ENCODE data around the gene ZNHIT6.

DNA sequence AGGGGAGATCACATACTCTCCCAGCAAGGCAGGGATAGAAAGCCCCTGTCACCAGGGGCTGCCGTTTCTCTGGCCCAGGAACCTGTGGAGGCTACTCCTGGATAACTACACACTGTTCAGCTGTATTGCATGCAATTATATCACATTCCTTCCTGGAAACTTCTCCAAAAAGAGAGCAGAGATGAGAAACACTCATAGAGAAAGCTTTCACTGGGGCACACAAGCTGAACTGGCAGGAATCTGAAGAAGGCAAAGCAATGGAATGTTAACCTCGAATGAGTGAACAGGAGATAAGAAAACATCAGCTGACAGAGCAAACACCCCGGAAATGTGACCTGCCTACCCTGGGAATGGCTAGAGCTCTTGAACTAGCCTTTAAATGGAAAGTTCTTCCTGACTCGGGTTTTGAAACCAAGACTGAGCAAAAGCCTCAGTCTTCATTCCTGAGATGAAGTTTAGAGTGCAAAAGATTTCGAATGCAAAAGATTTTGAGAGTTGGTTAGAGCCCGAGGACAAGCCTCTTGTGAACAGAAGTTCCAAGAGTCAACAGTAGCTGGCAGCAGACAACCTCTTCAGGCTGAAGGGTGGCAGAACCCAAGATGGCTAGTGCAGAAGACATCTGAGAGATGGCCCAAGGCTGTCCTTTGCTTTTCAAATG, 95.4 kb downstream of the ZNHIT6 start:
- TF ChIP-seq JUND (IDR thresholded peaks at IDR 0.05; ENCODE audit: low read length) (no peak), POLR2AphosphoS5 (IDR thresholded peaks at IDR 0.05; ENCODE audit: low read depth, low read length) (no peak), JUN (IDR thresholded peaks at IDR 0.05; ENCODE audit: low read depth, low read length) (no peak), KDM5A (IDR thresholded peaks at IDR 0.05; ENCODE audit: low read length) (no peak), EP300 (IDR thresholded peaks at IDR 0.05; ENCODE audit: borderline replicate concordance in 1 of 2, low read depth in 2 of 2, low read length in 2 of 2) (no peak), FOSL1 (IDR thresholded peaks at IDR 0.05; ENCODE audit: insufficient read depth, low read depth, low read length) (no peak), SIN3A (conservative IDR thresholded peaks at IDR 0.05 in 1 of 2, IDR thresholded peaks at IDR 0.05 in 1 of 2; ENCODE audit: low read depth in 1 of 2, low read length in 2 of 2) (no peak), SUZ12 (IDR thresholded peaks at IDR 0.05; ENCODE audit: low read length) (no peak), POLR2A (IDR thresholded peaks at IDR 0.05; ENCODE audit: control extremely low read depth in 1 of 2, low read depth in 2 of 2, low read length in 2 of 2) (no peak), SRF (IDR thresholded peaks at IDR 0.05; ENCODE audit: low read depth, low read length) (no peak), SP1 (IDR thresholded peaks at IDR 0.05; ENCODE audit: low read depth, low read length) (no peak)
- TF ChIP-seq, protein P1, sequence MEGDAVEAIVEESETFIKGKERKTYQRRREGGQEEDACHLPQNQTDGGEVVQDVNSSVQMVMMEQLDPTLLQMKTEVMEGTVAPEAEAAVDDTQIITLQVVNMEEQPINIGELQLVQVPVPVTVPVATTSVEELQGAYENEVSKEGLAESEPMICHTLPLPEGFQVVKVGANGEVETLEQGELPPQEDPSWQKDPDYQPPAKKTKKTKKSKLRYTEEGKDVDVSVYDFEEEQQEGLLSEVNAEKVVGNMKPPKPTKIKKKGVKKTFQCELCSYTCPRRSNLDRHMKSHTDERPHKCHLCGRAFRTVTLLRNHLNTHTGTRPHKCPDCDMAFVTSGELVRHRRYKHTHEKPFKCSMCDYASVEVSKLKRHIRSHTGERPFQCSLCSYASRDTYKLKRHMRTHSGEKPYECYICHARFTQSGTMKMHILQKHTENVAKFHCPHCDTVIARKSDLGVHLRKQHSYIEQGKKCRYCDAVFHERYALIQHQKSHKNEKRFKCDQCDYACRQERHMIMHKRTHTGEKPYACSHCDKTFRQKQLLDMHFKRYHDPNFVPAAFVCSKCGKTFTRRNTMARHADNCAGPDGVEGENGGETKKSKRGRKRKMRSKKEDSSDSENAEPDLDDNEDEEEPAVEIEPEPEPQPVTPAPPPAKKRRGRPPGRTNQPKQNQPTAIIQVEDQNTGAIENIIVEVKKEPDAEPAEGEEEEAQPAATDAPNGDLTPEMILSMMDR (IDR thresholded peaks at IDR 0.05; ENCODE audit: control extremely low read depth in 1 of 3, insufficient read depth in 1 of 3, low read depth in 1 of 3, low read length in 3 of 3): peak; percentile 21 to 67 (median 62)
- TF ChIP-seq, protein P2, sequence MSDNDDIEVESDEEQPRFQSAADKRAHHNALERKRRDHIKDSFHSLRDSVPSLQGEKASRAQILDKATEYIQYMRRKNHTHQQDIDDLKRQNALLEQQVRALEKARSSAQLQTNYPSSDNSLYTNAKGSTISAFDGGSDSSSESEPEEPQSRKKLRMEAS (IDR thresholded peaks at IDR 0.05): no peak
